Stomach smooth muscle (tissue), 2 donors: ENCODE measurements around the gene PIK3R1.

Experiments used
- H3K27ac ChIP-seq: one replicate; pipeline ENCODE4 v1.7.0; 2013; ENCODE audit warnings: mild to moderate bottlenecking, low read length, inconsistent platforms
- H3K27me3 ChIP-seq, 2 donors: one replicate each; pipeline ENCODE4 v1.7.0; 2013; ENCODE audit warnings: low read length in 2 of 2; ENCODE audit not compliant: insufficient read depth in 2 of 2, control insufficient read depth in 1 of 2
- H3K36me3 ChIP-seq, 2 donors: one replicate each; pipeline ENCODE4 v1.7.0; 2013; ENCODE audit warnings: low read length in 2 of 2; ENCODE audit not compliant: control insufficient read depth in 2 of 2, insufficient read depth in 2 of 2
- H3K4me1 ChIP-seq: one replicate; pipeline ENCODE4 v1.7.0; 2013; ENCODE audit warnings: low read length; ENCODE audit not compliant: control insufficient read depth, insufficient read depth
- H3K4me3 ChIP-seq, 2 donors: one replicate each; pipeline ENCODE4 v1.7.0; 2013; ENCODE audit warnings: low read length in 2 of 2
- H3K9ac ChIP-seq, 2 donors: one replicate each; pipeline ENCODE4 v1.7.0; 2013; ENCODE audit warnings: low read length in 2 of 2, mild to moderate bottlenecking in 1 of 2
- H3K9me3 ChIP-seq, 2 donors: one replicate each; pipeline ENCODE4 v1.7.0; 2013; ENCODE audit warnings: low read length in 2 of 2; ENCODE audit not compliant: control insufficient read depth in 2 of 2
- donor health status: healthy.
- donor health status: Pancreatic carcinoma.

Gene PIK3R1

DNA sequence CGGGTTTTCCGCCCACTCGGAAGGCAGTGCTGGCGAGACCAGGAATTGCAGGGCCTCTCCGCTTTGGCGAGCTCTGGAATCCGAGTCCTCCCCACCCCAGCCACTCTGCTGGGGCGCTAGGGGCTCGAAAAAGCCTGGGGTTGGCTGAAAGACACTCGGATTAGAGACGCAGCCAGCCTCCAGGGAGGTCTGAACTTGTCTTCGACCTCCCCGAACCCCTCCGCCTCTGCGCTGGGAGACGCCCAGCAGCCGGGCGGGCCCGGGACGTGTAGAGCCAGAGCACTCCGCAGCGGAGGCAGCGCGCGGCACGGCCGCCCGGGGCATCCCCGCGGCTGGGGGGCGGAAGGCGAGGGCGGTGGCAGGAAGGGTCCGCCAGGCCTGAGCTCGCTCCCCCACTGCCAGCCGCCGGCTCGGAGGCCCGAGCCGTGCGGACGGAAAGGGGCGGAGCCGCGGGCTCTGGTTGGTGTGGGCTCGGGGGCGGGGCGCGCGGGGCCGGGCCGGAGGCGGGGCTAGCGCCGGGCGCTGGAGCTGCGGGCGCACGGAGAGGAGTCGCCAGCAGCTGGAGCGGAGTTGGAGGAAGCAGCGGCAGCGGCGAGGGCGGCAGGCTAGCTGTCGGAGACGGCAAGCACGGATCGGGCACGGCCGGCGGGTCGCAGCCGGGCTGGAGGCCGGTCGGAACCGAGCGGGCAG is at the start of gene PIK3R1:
PIK3R1 (plus strand) TSS at position 549 of the 690 bp plus-strand sequence. CDS start 10,920 bp downstream, outside the sequence.
- Histone ChIP-seq H3K36me3 (no peaks in the 10 kb centered on the region), H3K4me3 (peak within 1 kb of the TSS; percentile 92 to 97), H3K27me3 (no peaks in the 10 kb centered on the region), H3K27ac (peak within 1 kb of the TSS; percentile 96), H3K4me1 (peaks cover 17% of the 10 kb centered on the region), H3K9ac (peak within 1 kb of the TSS; percentile 91 to 95), H3K9me3 (no peaks in the 10 kb centered on the region)

DNA sequence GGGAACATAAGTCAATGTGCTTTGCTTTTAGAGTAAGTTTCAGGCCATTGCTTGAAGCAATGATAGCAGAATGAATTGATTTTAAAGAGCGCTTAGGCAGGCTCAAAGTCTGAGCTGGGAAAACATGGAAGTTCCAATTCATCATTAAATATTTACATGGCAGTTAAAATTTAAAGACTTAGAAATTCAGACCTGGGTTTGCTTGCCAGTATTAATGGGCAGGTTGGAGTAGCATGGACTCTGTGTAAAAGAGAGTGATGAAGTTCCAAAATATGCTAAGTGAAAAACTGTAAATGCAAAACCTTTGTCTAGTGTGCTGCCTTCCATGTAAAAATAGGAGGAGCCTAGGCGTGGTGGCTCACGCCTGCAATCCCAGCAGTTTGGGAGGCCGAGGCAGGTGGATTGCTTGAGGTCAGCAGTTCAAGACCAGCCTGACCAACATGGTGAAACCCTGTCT is 48.3 kb upstream of the PIK3R1 start:
- H3K36me3 ChIP-seq: no peaks in the 10 kb centered on the region
- H3K4me1 ChIP-seq: peaks cover 7% of the 10 kb centered on the region
- no peak overlapping the region for H3K9ac ChIP-seq
- H3K4me3 ChIP-seq: no peak overlapping the region
- no peaks in the 10 kb centered on the region for H3K27me3 ChIP-seq
- no peaks in the 10 kb centered on the region for H3K9me3 ChIP-seq
- H3K27ac ChIP-seq: no peak overlapping the region

DNA sequence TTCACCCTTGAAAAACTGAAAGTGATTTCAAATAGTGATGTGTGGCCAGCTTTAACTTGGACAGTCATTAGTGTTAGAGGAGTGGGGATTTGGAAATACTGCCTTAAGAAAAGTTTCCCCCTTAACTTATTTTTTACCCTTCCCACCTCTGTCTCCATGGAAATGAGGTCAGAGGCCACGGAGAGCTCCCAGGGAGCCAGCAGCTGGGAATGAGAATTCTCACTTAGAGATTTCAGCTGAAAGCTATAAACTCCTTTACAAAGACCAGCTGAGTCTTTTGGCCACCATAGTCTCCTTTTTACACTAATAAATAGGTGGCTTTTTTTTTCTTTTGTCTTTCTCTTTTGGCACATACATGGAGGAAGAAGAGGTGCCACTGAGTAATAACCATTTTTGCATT is 45.7 kb upstream of the PIK3R1 start:
- H3K36me3 ChIP-seq: no peaks in the 10 kb centered on the region
- H3K27me3 ChIP-seq: no peaks in the 10 kb centered on the region
- peak overlapping the region; percentile 1 for H3K27ac ChIP-seq
- H3K9me3 ChIP-seq: no peaks in the 10 kb centered on the region
- H3K4me1 ChIP-seq: peaks cover 16% of the 10 kb centered on the region
- no peak overlapping the region for H3K9ac ChIP-seq
- H3K4me3 ChIP-seq: no peak overlapping the region

DNA sequence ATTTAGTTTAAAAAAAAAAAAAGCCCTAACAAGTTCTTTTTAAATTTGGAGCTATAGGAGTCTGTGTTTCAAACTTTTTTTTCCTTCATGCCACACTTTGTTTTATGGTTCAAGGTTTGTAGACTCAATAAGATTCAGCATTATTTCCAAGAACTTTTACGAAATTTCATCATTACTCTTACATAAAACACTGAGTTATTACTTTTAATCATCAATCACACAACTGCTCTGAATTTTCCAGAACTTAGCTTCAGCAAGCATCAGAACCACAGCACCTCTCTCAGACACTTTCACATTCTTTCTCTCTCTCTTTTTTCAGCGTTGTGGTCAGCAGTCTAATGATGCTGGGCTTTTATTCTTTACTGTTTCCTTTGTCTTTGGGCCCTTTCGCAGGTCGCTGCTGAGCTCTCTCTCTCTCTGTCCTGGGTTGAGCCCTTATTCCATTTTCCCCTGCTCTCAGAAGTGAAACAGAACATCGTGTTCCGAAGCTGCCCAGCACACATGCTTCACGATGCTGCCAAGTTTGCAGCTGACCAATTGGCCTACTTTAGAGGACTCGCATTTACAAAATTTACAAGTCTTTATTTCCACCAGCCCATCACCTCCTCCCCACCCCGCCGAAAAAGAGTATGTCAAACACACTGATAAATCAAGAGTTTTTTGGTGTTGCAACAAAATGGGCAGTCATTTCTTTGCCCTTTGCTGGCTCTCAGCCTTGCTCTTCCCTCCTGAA is 44.6 kb upstream of the PIK3R1 start:
- Histone ChIP-seq H3K9me3 (no peaks in the 10 kb centered on the region), H3K27me3 (no peaks in the 10 kb centered on the region), H3K4me1 (peaks cover 16% of the 10 kb centered on the region), H3K27ac (peak overlapping the region; percentile 88), H3K36me3 (no peaks in the 10 kb centered on the region), H3K4me3 (peak overlapping the region; percentile 21 to 36), H3K9ac (peak overlapping the region; percentile 30 to 49)

DNA sequence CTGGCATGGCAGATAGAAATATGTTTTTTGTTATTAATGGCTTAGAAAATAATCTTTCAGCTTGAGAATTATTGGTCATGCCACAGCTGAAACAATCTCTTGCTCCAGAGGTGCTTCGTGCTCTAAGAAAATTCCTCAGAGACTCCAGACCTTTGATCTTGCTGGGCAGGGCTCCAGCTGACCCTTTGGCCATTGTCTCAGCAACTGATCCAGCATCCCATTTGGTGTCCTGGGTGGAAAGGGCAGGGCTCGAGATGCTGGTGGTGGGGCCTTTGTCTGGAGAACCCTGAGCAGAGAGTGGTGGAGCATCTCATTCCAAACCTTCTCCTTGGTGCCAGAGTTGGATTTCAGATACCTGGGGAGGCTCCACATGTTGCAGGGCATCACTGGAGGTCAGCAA is 43.2 kb upstream of the PIK3R1 start:
- Histone ChIP-seq H3K4me3 (no peak overlapping the region), H3K4me1 (peaks cover 16% of the 10 kb centered on the region), H3K9me3 (no peaks in the 10 kb centered on the region), H3K27ac (peak overlapping the region; percentile 55), H3K36me3 (no peaks in the 10 kb centered on the region), H3K27me3 (no peaks in the 10 kb centered on the region), H3K9ac (no peak overlapping the region)

DNA sequence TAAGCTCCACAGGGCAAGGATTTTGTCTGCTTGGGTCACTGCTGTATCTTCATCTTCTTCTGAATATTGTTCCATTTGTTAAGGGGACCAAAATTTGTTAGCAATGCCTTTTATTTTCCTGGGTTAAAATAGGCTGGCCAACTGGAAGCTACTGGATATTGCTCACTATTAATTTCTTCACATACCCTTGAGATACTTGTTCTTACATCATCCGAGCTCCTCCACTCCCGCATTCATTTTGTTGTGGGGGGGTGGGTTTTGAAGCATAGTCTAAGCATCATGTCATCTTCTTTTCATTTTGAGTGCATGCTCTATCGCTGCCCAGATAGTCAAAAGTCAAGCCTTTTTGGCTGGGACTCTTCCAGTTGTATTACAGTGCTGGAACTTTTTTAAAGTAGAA is 42.5 kb upstream of the PIK3R1 start:
- no peak overlapping the region for H3K4me3 ChIP-seq
- H3K9me3 ChIP-seq: no peaks in the 10 kb centered on the region
- no peaks in the 10 kb centered on the region for H3K27me3 ChIP-seq
- H3K4me1 ChIP-seq: peaks cover 16% of the 10 kb centered on the region
- no peaks in the 10 kb centered on the region for H3K36me3 ChIP-seq
- H3K9ac ChIP-seq: no peak overlapping the region
- no peak overlapping the region for H3K27ac ChIP-seq

DNA sequence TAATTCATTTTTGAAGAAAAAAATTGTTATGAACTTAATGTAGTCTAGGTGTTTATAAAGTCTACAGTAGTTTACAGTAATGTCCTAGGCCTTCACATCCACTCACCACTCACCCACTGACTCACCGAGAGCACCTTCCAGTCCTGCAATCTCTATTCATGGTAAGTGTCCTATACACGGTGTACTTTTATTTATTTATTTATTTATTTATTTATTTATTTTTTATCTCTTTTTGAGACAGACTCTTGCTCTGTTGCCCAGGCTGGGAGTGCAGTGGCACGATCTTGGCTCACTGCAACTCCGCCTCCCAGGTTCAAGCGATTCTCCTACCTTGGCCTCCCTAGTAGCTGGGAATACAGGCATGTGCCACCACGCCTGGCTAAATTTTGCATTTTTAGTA is 39.3 kb upstream of the PIK3R1 start:
- H3K4me3 ChIP-seq: no peak overlapping the region
- H3K4me1 ChIP-seq: peaks cover 16% of the 10 kb centered on the region
- no peak overlapping the region for H3K9ac ChIP-seq
- H3K27ac ChIP-seq: no peak overlapping the region
- no peaks in the 10 kb centered on the region for H3K27me3 ChIP-seq
- H3K9me3 ChIP-seq: no peaks in the 10 kb centered on the region
- no peaks in the 10 kb centered on the region for H3K36me3 ChIP-seq

DNA sequence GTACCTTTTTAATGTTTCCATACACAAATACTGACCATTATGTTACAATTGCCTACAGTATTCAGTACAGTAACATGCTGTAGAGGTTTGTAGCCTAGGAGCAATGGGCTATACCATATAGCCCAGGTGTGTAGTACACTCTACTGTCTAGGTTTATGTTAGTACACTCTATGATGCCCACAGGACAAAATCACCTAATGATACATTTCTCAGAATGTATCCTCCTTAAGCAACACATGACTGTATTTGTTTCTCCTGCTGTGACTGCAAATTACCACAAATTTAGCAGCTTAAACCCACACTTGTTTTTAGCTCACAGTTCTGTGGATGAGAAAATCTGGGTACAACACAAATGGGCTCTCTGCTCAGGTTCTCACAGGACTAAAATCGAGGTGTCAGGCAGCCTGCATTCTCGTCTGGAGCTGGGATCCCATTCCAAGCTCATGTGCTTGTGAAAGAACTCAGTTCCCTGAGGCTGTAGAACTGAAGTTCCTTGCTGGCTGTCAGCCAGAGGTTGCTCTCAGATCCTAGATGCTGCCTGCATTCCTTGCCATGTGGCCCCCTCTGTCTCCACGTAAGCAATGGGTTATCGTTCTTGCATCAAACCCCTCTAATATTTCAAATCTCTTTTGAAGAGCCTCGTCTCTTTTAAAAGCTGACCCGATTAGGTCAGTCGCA is 38.6 kb upstream of the PIK3R1 start:
- no peaks in the 10 kb centered on the region for H3K9me3 ChIP-seq
- H3K4me3 ChIP-seq: no peak overlapping the region
- no peaks in the 10 kb centered on the region for H3K36me3 ChIP-seq
- H3K27me3 ChIP-seq: no peaks in the 10 kb centered on the region
- H3K27ac ChIP-seq: no peak overlapping the region
- H3K9ac ChIP-seq: no peak overlapping the region
- H3K4me1 ChIP-seq: peaks cover 10% of the 10 kb centered on the region

DNA sequence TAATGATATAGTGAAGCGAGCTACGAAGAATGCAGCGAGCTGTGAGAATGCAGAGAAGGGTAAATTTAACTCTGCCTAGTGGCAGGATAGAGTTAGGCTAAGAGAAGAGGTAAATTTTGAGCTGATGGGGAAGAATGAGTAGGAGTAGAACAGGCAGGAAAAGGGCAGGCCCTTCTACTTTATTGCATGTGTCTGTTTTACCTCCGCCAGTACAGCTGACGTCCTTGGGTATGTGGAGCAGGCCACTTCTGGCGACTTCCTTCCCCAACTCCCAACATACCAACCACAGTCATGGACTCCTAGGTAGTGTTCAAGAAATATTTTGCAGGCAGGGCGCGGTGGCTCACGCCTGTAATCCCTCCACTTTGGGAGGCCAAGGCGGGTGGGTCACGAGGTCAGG is 37.9 kb upstream of the PIK3R1 start:
- Histone ChIP-seq H3K4me1 (peaks cover 4% of the 10 kb centered on the region), H3K4me3 (no peak overlapping the region), H3K27me3 (no peaks in the 10 kb centered on the region), H3K36me3 (no peaks in the 10 kb centered on the region), H3K9me3 (no peaks in the 10 kb centered on the region), H3K9ac (no peak overlapping the region), H3K27ac (no peak overlapping the region)

DNA sequence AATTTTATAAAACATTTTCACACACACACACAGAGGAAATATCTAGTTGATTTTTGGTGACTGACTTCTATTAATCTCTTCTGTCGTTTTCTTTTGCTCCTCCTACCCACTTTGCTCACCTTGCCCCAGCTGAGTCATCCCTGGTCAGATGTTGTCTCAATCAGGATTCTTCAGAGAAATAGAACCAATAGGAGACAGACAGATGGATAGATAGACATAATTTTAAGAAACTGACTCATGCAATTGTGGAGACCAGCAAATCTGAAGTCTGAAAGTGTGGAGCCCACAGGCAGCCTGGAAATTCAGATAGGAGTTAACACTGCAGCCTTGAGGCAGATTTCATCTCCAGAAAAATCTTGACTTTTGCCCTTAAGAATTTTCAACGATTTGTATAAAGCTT is 37.0 kb upstream of the PIK3R1 start:
- H3K36me3 ChIP-seq: no peaks in the 10 kb centered on the region
- H3K27me3 ChIP-seq: no peaks in the 10 kb centered on the region
- H3K4me3 ChIP-seq: no peak overlapping the region
- H3K4me1 ChIP-seq: no peaks in the 10 kb centered on the region
- no peak overlapping the region for H3K27ac ChIP-seq
- no peak overlapping the region for H3K9ac ChIP-seq
- no peaks in the 10 kb centered on the region for H3K9me3 ChIP-seq
